Keratinocyte (primary cell): Measurements from ENCODE around the gene FNBP1.
"Not testable (repeated sequence)": the region's sequence is repeated elsewhere in the genome, so short reads cannot be mapped to it uniquely, and the experiment has no call there.

ENCODE experiments used
- EZH2 ChIP-seq: IDR thresholded peaks from one replicate; pipeline ENCODE4 v1.6.1; 2012; ENCODE audit warnings: inconsistent platforms, mild to moderate bottlenecking, low read length, moderate library complexity
- TF ChIP-seq, protein P1 (sequence below), 3 experiments: IDR thresholded peaks in 1 of 3; conservative IDR thresholded peaks in 1 of 3; optimal IDR thresholded peaks in 1 of 3; 2 replicates in 2 of 3; 3 replicates in 1 of 3; pipeline versions ENCODE3 to v1.5.1; 2011; ENCODE audit warnings: low read length in 3 of 3, mild to moderate bottlenecking in 3 of 3, moderate library complexity in 2 of 3, control low read depth in 1 of 3, inconsistent platforms in 1 of 3; ENCODE audit not compliant: insufficient read depth in 2 of 3; ENCODE audit errors: extremely low read depth in 1 of 3

DNA sequence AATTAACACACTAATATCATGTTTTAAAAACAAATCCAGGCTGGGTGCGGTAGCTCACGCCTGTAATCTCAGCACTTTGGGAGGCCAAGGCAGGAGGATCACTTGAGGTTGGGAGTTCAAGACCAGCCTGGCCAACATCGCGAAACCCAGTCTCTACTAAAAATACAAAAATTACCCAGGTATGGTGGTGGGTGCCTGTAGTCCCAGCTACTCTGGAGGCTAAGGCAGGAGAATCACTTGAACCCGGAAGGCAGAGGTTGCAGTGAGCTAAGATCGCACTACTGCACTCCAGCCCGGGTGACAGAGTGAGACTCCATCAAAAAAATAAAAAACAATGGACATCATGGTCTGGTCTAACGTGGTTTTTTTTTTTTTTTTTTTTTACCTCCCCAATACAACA lies 25.5 kb downstream of the FNBP1 start:
- not testable (repeated sequence) for TF ChIP-seq EZH2
- TF ChIP-seq, protein P1, sequence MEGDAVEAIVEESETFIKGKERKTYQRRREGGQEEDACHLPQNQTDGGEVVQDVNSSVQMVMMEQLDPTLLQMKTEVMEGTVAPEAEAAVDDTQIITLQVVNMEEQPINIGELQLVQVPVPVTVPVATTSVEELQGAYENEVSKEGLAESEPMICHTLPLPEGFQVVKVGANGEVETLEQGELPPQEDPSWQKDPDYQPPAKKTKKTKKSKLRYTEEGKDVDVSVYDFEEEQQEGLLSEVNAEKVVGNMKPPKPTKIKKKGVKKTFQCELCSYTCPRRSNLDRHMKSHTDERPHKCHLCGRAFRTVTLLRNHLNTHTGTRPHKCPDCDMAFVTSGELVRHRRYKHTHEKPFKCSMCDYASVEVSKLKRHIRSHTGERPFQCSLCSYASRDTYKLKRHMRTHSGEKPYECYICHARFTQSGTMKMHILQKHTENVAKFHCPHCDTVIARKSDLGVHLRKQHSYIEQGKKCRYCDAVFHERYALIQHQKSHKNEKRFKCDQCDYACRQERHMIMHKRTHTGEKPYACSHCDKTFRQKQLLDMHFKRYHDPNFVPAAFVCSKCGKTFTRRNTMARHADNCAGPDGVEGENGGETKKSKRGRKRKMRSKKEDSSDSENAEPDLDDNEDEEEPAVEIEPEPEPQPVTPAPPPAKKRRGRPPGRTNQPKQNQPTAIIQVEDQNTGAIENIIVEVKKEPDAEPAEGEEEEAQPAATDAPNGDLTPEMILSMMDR (optimal IDR thresholded peaks at IDR 0.05 in 1 of 3, IDR thresholded peaks at IDR 0.05 in 1 of 3, conservative IDR thresholded peaks at IDR 0.05 in 1 of 3; ENCODE audit: extremely low read depth in 1 of 3, insufficient read depth in 2 of 3, low read length in 3 of 3), result not testable (repeated sequence)
